Neural progenitor cell (in vitro differentiated cells): ENCODE results near the gene P2RY1. TPM values are rescaled to one million over a fixed set of nuclear protein-coding genes. Genes with fewer than 3 reads are reported as not detected.

Source experiments
- DNase-seq: peaks from one replicate; pipeline ENCODE4 v3.0.0-alpha.2; 2016; ENCODE audit warnings: low spot score
- H2AFZ ChIP-seq: fragments of 200-600 bp; sonication (generic); replicated peaks from 2 replicates; pipeline ENCODE4 v1.6.1; 2016; ENCODE audit warnings: antibody characterized with exemption
- H3F3A ChIP-seq: fragments of 200-600 bp; sonication (generic); 2 replicates; pipeline ENCODE4 v1.6.1; 2016; ENCODE audit warnings: antibody characterized with exemption, low read depth
- H3K27ac ChIP-seq: fragments of 200-600 bp; sonication (generic); 2 replicates; pipeline ENCODE4 v1.5.1; 2016; ENCODE audit warnings: mild to moderate bottlenecking
- H3K27me3 ChIP-seq: fragments of 200-600 bp; sonication (generic); 2 replicates; pipeline ENCODE4 v1.6.1; 2016; ENCODE audit warnings: mild to moderate bottlenecking, moderate library complexity
- H3K36me3 ChIP-seq: fragments of 200-600 bp; sonication (generic); 2 replicates; pipeline ENCODE4 v1.5.1; 2016
- H3K4me1 ChIP-seq: fragments of 200-600 bp; sonication (generic); 2 replicates; pipeline ENCODE4 v1.6.1; 2016; ENCODE audit warnings: mixed run types
- H3K4me2 ChIP-seq: fragments of 200-600 bp; sonication (generic); 2 replicates; pipeline ENCODE4 v1.6.1; 2016
- H3K4me3 ChIP-seq: fragments of 200-600 bp; sonication (generic); 2 replicates; pipeline ENCODE4 v1.5.1; 2016
- H3K79me2 ChIP-seq: fragments of 200-600 bp; sonication (generic); 2 replicates; pipeline ENCODE4 v1.6.1; 2016; ENCODE audit warnings: low read depth
- H3K9ac ChIP-seq: fragments of 200-600 bp; sonication (generic); 2 replicates; pipeline ENCODE4 v1.6.1; 2016
- H3K9me3 ChIP-seq: fragments of 200-600 bp; sonication (generic); 2 replicates; pipeline ENCODE4 v1.5.1; 2016; ENCODE audit warnings: low read depth
- H4K20me1 ChIP-seq: fragments of 200-600 bp; sonication (generic); 2 replicates; pipeline ENCODE4 v1.6.1; 2016; ENCODE audit warnings: low read depth
- H3K27ac Mint-ChIP-seq: 3 replicates; pipeline ENCODE4 v1.8.0; 2021; ENCODE audit warnings: mixed read lengths
- H3K27me3 Mint-ChIP-seq: 2 replicates; pipeline ENCODE4 v1.8.0; 2022; ENCODE audit warnings: low read depth, mild to moderate bottlenecking, inconsistent platforms, moderate library complexity, mixed read lengths; ENCODE audit not compliant: insufficient read depth
- H3K36me3 Mint-ChIP-seq: 3 replicates; pipeline ENCODE4 v1.8.0; 2021; ENCODE audit warnings: mixed read lengths
- H3K4me1 Mint-ChIP-seq: 3 replicates; pipeline ENCODE4 v1.8.0; 2021; ENCODE audit warnings: mixed read lengths
- H3K4me3 Mint-ChIP-seq: 3 replicates; pipeline ENCODE4 v1.8.0; 2021; ENCODE audit warnings: mild to moderate bottlenecking, moderate library complexity, mixed read lengths
- H3K9me3 Mint-ChIP-seq: 3 replicates; pipeline ENCODE4 v1.8.0; 2020; ENCODE audit warnings: mixed read lengths
- EZH2 ChIP-seq: fragments of 200-600 bp; sonication (generic); IDR thresholded peaks from 2 replicates; pipeline ENCODE4 v1.6.1; 2017; ENCODE audit warnings: antibody characterized with exemption, mild to moderate bottlenecking, moderate library complexity
- EZH2phosphoT487 ChIP-seq: fragments of 200-600 bp; sonication (generic); IDR thresholded peaks from 2 replicates; pipeline ENCODE4 v1.6.1; 2017; ENCODE audit warnings: antibody characterized with exemption
- total RNA-seq: library from RNA; depleted of rRNA; stranded (reverse); fragments of >200 nt; gene quantifications from 2 replicates; pipeline ENCODE4 v1.2.3, GENCODE V29; 2015; ENCODE audit warnings: low replicate concordance
- TF ChIP-seq, protein P1 (sequence below): fragments of 200-600 bp; sonication (generic); IDR thresholded peaks from 2 replicates; pipeline ENCODE4 v1.5.1; 2017; ENCODE audit warnings: antibody characterized with exemption, mild to moderate bottlenecking

P2RY1 gene
- total RNA-seq, 1 donor from 2014 or later = 3.9 TPM

DNA sequence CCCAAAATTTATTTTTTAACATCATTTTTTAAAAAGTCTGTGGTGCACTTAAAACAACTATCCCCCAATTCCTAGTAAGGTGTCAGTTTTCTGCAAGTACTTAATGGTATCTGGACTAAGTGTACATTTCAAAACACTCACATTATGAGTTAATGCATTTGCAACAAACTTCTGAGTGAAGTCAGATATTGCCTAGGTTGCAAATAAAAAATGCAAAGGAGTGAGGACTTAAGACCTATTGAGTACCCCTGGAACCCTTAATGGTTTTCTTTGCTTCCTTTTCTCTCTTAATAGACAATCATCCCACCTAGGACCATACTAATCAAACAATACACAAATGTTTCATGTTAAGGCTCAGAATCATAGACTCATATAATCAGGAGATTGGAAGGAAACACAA, 1.8 kb upstream of the P2RY1 start:
- H3K9ac ChIP-seq = no peak overlapping the region
- H3K9me3 Mint-ChIP-seq = no peaks in the 10 kb centered on the region
- no peak overlapping the region for H3K4me3 ChIP-seq
- no peak overlapping the region for H2AFZ ChIP-seq
- H3K4me1 ChIP-seq = no peaks in the 10 kb centered on the region
- H3K27ac Mint-ChIP-seq = no peak overlapping the region
- no peaks in the 10 kb centered on the region for H3K36me3 ChIP-seq
- H4K20me1 ChIP-seq = no peaks in the 10 kb centered on the region
- peaks cover 37% of the 10 kb centered on the region for H3K27me3 ChIP-seq
- H3K79me2 ChIP-seq = no peaks in the 10 kb centered on the region
- TF ChIP-seq EZH2 = no peak
- TF ChIP-seq EZH2phosphoT487 = no peak
- TF ChIP-seq, protein P1, sequence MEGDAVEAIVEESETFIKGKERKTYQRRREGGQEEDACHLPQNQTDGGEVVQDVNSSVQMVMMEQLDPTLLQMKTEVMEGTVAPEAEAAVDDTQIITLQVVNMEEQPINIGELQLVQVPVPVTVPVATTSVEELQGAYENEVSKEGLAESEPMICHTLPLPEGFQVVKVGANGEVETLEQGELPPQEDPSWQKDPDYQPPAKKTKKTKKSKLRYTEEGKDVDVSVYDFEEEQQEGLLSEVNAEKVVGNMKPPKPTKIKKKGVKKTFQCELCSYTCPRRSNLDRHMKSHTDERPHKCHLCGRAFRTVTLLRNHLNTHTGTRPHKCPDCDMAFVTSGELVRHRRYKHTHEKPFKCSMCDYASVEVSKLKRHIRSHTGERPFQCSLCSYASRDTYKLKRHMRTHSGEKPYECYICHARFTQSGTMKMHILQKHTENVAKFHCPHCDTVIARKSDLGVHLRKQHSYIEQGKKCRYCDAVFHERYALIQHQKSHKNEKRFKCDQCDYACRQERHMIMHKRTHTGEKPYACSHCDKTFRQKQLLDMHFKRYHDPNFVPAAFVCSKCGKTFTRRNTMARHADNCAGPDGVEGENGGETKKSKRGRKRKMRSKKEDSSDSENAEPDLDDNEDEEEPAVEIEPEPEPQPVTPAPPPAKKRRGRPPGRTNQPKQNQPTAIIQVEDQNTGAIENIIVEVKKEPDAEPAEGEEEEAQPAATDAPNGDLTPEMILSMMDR = no peak
- peaks cover 19% of the 10 kb centered on the region for H3K4me1 Mint-ChIP-seq
- no peak overlapping the region for H3K4me3 Mint-ChIP-seq
- H3K27me3 Mint-ChIP-seq = peaks cover 9% of the 10 kb centered on the region
- H3F3A ChIP-seq = peaks cover 21% of the 10 kb centered on the region
- no peak overlapping the region for H3K4me2 ChIP-seq
- no peaks in the 10 kb centered on the region for H3K36me3 Mint-ChIP-seq
- no peaks in the 10 kb centered on the region for H3K9me3 ChIP-seq
- no peak overlapping the region for H3K27ac ChIP-seq
- DNase-seq = no peak

DNA sequence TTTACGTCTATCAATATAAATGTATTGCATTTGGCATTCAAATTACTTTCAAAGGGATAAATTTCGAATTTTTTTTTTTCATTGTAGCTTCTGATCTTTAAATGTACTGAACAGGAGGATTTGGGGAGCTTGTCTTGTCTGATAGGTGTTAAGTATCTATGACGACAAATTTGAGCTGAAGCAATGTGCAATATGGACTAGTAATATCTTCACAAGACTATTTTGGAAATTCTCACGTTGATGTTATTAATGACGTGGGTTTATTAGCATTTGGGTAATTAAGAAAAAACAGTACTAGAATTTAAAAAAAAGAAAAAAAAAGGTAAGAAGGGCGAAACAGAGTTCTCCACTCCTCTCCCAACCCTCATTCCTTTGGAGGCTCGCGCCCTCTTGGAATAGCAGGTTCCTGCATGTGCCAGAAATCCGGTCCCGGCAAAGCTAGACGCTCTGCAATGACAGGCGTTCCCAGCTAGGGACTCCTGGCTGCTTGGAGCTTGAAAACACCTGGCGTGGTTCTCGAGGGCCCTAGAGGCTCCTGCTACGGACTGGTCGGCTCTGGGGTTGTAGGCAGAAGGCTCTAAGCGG, 648 bp upstream of the P2RY1 start:
- Histone ChIP-seq H3K36me3 (no peaks in the 10 kb centered on the region), H4K20me1 (no peaks in the 10 kb centered on the region), H3K27ac (no peak overlapping the region), H2AFZ (peak overlapping the region; percentile 95), H3K4me2 (peak overlapping the region; percentile 86), H3K27me3 (peaks cover 37% of the 10 kb centered on the region), H3K9ac (no peak overlapping the region), H3K9me3 (no peaks in the 10 kb centered on the region), H3K79me2 (no peaks in the 10 kb centered on the region), H3K4me3 (peak overlapping the region; percentile 60), H3K4me1 (no peaks in the 10 kb centered on the region), H3F3A (peaks cover 21% of the 10 kb centered on the region)
- no peaks in the 10 kb centered on the region for H3K9me3 Mint-ChIP-seq
- peak; percentile 79 for DNase-seq
- no peak for TF ChIP-seq EZH2
- no peak for TF ChIP-seq EZH2phosphoT487
- TF ChIP-seq, protein P1 = no peak
- peak overlapping the region; percentile 97 for H3K4me3 Mint-ChIP-seq
- H3K27ac Mint-ChIP-seq = no peak overlapping the region
- H3K36me3 Mint-ChIP-seq = peaks cover 2% of the 10 kb centered on the region
- H3K27me3 Mint-ChIP-seq = peaks cover 9% of the 10 kb centered on the region
- peaks cover 19% of the 10 kb centered on the region for H3K4me1 Mint-ChIP-seq

DNA sequence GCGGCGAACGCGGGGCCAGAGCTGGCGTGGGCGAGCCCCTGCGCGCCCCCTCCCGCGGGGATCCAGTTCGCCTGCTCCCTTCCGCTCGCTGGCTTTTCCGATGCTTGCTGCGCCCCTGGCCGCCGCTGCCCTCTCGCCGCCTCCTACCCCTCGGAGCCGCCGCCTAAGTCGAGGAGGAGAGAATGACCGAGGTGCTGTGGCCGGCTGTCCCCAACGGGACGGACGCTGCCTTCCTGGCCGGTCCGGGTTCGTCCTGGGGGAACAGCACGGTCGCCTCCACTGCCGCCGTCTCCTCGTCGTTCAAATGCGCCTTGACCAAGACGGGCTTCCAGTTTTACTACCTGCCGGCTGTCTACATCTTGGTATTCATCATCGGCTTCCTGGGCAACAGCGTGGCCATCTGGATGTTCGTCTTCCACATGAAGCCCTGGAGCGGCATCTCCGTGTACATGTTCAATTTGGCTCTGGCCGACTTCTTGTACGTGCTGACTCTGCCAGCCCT, 721 bp downstream of the P2RY1 start:
- peak overlapping the region; percentile 97 for H3K4me3 Mint-ChIP-seq
- no peaks in the 10 kb centered on the region for H3K9me3 Mint-ChIP-seq
- Histone ChIP-seq H3K27ac (no peak overlapping the region), H3K36me3 (no peaks in the 10 kb centered on the region), H3K4me3 (peak overlapping the region; percentile 60), H2AFZ (peak overlapping the region; percentile 95), H3K9me3 (no peaks in the 10 kb centered on the region), H3F3A (peaks cover 21% of the 10 kb centered on the region), H3K4me2 (peak overlapping the region; percentile 86), H4K20me1 (no peaks in the 10 kb centered on the region), H3K9ac (peak overlapping the region; percentile 44), H3K79me2 (no peaks in the 10 kb centered on the region), H3K4me1 (no peaks in the 10 kb centered on the region), H3K27me3 (peaks cover 37% of the 10 kb centered on the region)
- H3K36me3 Mint-ChIP-seq = peaks cover 2% of the 10 kb centered on the region
- peaks cover 9% of the 10 kb centered on the region for H3K27me3 Mint-ChIP-seq
- peaks cover 19% of the 10 kb centered on the region for H3K4me1 Mint-ChIP-seq
- no peak for DNase-seq
- peak overlapping the region; percentile 48 for H3K27ac Mint-ChIP-seq
- TF ChIP-seq EZH2phosphoT487 (peak; percentile 52), EZH2 (peak; percentile 72)
- TF ChIP-seq, protein P1 = peak; percentile 8
